GM18520 (cell line): ENCODE measurements around the gene TTC34.

Experiments
- ATAC-seq: cut with Tn5 transposase; IDR thresholded peaks from one replicate; pipeline ENCODE4 v1.9.1; 2021; ENCODE audit not compliant: unreplicated experiment

TTC34 gene

GRCh38 chr1:2607641-2608091, 193.8 kb downstream of the TTC34 start:
- no peak for ATAC-seq

GRCh38 chr1:2606881-2607621, 194.4 kb downstream of the TTC34 start:
- ATAC-seq: no peak

- no peak for ATAC-seq
These were observed 195.1 kb downstream of the TTC34 start for GRCh38 chr1:2606396-2606880.

- no peak for ATAC-seq
These were observed 195.7 kb downstream of the TTC34 start for GRCh38 chr1:2605509-2606395.

GRCh38 chr1:2604844-2605508, 196.5 kb downstream of the TTC34 start:
- no peak for ATAC-seq

GRCh38 chr1:2604156-2604843, 197.2 kb downstream of the TTC34 start:
- no peak for ATAC-seq

GRCh38 chr1:2603521-2604155, 197.9 kb downstream of the TTC34 start:
- no peak for ATAC-seq

- ATAC-seq: no peak
These were observed 198.5 kb downstream of the TTC34 start for GRCh38 chr1:2602866-2603520.

GRCh38 chr1:2602311-2602835, 199.1 kb downstream of the TTC34 start:
- ATAC-seq: no peak

- no peak for ATAC-seq
These were observed 199.7 kb downstream of the TTC34 start for GRCh38 chr1:2601721-2602303.

GRCh38 chr1:2598329-2598931, 203.1 kb downstream of the TTC34 start:
- ATAC-seq: no peak

GRCh38 chr1:2597441-2598328, 203.8 kb downstream of the TTC34 start:
- no peak for ATAC-seq

GRCh38 chr1:2596530-2597333, 204.8 kb downstream of the TTC34 start:
- ATAC-seq: no peak

- ATAC-seq: no peak
These were observed 205.5 kb downstream of the TTC34 start for GRCh38 chr1:2595812-2596529.

GRCh38 chr1:2595261-2595811, 206.2 kb downstream of the TTC34 start:
- ATAC-seq: no peak

GRCh38 chr1:2594641-2595131, 206.8 kb downstream of the TTC34 start:
- no peak for ATAC-seq
